GM21723 (cell line): Measurements from ENCODE around the gene S1PR3.

Experiments
- ATAC-seq: cut with Tn5 transposase; IDR thresholded peaks from one replicate; pipeline ENCODE4 v1.9.1; 2021; ENCODE audit warnings: mild to moderate bottlenecking, moderate library complexity; ENCODE audit not compliant: unreplicated experiment

Gene S1PR3

GRCh38 chr9:89036383-89036782 is 45.1 kb downstream of the S1PR3 start:
- ATAC-seq: no peak

GRCh38 chr9:89036891-89037290 is 45.6 kb downstream of the S1PR3 start:
- ATAC-seq: no peak

DNA sequence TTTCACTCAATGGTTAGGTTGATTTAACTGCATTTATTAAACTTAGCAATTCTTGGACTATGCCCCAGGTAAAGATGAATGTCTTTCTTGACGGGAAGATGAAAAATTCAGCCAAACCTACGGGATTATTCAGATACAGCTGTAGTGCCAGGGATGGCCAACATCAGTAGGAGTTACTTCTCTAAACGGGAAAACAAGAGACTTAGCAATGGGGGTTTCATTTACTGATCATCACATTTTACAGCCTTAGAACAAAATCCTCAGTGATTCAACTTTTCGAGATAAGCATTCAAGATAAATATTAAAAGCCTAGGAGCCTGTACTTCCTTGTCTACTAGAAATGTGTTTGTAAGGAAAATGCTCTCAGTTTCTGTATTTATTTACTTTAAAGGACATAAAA is 46.1 kb downstream of the S1PR3 start:
- no peak for ATAC-seq

DNA sequence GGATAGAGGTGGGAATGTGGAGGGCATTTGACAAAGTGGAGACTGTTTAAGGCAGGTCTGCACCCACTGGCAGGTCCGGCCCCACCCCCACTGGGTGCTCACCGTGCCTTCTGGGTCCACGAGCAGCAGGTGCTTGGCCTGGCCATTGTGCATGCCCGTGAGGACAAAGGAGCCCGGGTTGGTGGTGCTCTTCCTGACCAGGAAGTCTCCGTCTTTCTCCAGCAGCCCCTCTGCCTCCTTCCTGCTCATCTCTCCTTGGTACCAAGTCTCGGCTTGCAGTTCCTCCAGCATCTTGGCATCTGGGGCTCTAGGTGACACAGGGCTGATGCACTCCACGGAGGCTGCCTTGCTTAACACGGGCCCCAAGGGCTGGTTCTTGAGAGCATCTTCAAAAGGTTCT is 46.6 kb downstream of the S1PR3 start:
- ATAC-seq: no peak

- ATAC-seq: no peak
Observed at GRCh38 chr9:89038382-89039103, 47.3 kb downstream of the S1PR3 start.

- ATAC-seq: no peak
Observed at GRCh38 chr9:89039104-89039465, 47.8 kb downstream of the S1PR3 start.

DNA sequence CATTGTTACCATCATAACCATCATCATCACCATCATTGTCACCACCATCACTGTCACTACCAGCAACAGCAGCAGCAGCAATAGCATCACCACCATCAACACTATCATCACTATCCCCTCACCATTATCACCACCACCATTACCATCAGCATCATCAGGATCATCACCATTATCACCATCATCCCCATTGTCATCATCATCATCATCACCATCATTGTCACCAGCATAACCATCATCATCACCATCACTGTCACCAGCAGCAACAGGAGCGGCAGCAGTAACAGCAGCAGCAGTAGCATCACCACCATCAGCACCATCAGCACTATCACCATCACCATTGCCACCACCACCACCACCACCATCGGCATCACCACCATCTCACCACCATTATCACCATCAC is 48.4 kb downstream of the S1PR3 start:
- ATAC-seq: no peak

DNA sequence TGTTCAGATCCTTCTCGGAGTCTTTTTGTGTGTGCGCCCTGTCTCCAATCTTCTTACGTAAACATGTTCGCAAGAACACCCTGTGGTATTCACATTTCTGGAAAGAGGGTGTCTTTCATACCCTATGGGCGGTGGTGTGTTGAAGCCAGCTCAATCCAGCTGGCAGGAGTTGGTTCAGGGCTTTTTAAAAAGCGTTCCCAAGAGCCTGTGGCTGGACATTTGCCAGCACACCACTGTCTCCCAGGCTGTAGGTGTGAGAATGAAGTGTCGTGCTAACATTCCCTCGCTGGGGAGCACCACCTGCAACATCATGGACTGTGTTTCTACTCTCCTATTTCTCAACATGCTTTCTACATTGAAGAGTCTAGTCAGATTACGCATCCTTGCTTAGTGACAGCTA is 51.7 kb downstream of the S1PR3 start:
- no peak for ATAC-seq

DNA sequence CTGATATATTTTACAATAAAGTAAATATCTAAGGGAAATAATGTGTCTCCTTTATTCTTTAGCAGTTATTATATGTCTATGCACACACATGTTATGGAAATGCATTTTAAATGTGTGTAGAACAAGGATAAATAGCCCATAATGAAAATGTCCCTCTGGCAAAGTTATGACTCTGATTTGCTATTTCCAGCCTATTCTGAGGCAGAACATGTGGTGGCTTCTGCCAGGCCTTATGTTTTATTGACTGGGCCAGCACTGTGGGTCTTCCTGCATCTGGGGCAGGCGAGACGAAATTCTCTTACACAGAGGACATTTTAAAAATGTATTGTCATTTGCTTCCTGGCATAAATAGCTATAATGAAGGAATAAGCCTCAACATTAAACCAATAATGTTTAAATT is 52.8 kb downstream of the S1PR3 start:
- no peak for ATAC-seq

GRCh38 chr9:89044881-89045280 is 53.6 kb downstream of the S1PR3 start:
- ATAC-seq: no peak

DNA sequence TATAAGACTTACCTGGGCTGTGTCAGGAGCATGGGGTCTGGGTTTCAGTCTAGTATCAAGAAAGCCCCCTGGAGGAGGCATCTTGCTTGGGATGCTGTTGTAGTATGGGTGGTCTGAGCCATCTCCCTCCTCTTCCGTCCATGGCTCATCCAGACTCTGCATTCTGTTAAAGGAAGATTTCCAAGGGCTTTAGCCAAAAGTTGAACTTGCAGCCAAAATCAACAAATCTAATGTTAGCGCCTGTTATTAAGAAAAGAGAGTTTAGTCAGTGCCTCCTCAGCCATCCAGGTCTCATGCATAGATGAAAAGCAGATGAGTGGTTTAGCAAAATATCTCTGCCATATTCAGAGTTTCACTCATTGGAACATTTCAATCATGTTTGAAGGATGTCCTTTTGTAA is 55.6 kb downstream of the S1PR3 start:
- ATAC-seq: no peak

DNA sequence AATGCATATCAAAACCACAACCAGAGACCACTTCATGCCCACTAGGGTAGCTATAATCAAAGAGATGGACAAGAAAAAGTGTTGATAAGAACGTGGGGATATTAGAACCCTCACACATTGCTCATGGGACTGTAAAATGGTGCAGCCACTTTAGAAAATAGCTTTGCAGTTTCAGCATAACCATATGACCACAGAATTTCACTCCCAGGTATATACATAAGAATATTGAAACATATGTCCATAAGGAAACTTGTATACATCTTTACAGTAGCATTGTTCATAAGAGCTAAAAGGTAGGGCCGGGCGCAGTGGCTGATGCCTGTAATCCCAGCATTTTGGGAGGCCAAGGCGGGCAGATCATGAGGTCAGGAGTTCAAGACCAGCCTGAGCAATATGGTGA is 56.4 kb downstream of the S1PR3 start:
- no peak for ATAC-seq

DNA sequence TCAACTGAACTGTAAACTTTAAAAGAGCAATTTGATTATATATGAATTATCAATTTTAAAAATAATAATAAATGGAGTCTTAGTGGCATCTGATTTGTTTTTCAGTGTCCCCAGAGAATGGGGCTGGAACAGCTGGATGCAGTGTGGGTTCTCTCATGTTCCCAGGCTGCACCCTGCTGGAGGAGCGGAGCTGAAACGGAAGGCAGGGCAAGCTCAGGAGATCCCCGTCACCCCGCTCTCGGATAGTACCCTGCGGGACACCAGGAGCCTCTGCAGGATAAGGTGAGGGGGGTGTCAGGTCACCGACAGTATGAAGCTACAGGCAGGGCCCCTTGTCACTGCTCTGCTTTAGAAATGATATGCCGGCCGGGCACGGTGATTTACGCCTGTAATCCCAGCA is 57.3 kb downstream of the S1PR3 start:
- no peak for ATAC-seq

- no peak for ATAC-seq
Observed at GRCh38 chr9:89049646-89050045, 58.4 kb downstream of the S1PR3 start.

DNA sequence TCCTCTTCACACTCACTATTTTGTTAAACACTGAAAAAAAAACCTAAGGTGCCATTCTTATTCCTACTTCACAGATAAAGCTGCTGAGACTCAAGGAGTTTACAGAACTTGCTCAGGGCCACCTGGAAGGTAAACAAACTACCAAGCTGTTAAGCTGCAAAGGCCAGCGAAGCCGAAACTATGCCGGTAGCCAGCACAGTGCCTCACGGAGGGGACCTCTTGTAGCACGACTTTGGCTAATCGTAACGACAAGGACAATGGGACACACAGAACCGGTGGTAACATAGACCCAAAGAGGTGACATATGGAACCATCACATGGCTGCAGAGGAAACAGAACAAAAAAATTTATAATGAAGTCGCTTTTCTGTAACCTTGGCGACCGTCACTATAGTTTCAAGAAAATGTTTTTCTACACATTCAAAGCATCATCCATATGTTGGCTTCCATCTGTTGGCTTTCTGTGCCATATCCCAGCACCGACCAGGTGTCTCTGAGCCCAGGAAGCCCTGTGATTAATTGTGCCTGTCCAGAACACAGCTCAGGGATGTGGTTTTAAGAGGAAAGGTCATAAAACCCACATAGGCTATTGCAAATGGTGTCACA is 60.3 kb downstream of the S1PR3 start:
- no peak for ATAC-seq

- no peak for ATAC-seq
Observed at GRCh38 chr9:89052470-89053097, 61.3 kb downstream of the S1PR3 start.

- ATAC-seq: no peak
Observed at GRCh38 chr9:89053301-89053700, 62.0 kb downstream of the S1PR3 start.
